Nephron (organoid): ENCODE data around the gene MEI1.

Source experiments
- H3K27ac Mint-ChIP-seq, 3 experiments: 2 replicates each; pipeline ENCODE4 v1.8.0; 2020; ENCODE audit warnings: mixed read lengths in 3 of 3, mild to moderate bottlenecking in 2 of 3, moderate library complexity in 1 of 3
- H3K27me3 Mint-ChIP-seq: 2 replicates; pipeline ENCODE4 v1.8.0; 2021; ENCODE audit warnings: low read depth, mild to moderate bottlenecking, moderate library complexity, mixed read lengths
- H3K36me3 Mint-ChIP-seq: 2 replicates; pipeline ENCODE4 v1.8.0; 2020; ENCODE audit warnings: low read depth, mixed read lengths
- H3K4me1 Mint-ChIP-seq: 2 replicates; pipeline ENCODE4 v1.8.0; 2020; ENCODE audit warnings: mixed read lengths
- H3K4me3 Mint-ChIP-seq, 3 experiments: 2 replicates each; pipeline ENCODE4 v1.8.0; 2020; ENCODE audit warnings: mild to moderate bottlenecking in 3 of 3, mixed read lengths in 3 of 3, moderate library complexity in 2 of 3
- H3K9me3 Mint-ChIP-seq: 2 replicates; pipeline ENCODE4 v1.8.0; 2020; ENCODE audit warnings: mixed read lengths
- TF ChIP-seq, protein P1 (sequence below), 3 experiments: fragments of 200-600 bp; sonication (generic); IDR thresholded peaks; one replicate each; pipeline ENCODE4 v1.5.0; 2021; ENCODE audit warnings: antibody characterized with exemption in 3 of 3; ENCODE audit not compliant: unreplicated experiment in 3 of 3

The MEI1 gene

GRCh38 chr22:41813726-41814410 is 114.6 kb downstream of the MEI1 start:
- Mint-ChIP-seq H3K4me3 (no peak overlapping the region), H3K9me3 (no peaks in the 10 kb centered on the region), H3K36me3 (peaks cover 45% of the 10 kb centered on the region), H3K27me3 (no peaks in the 10 kb centered on the region), H3K27ac (no peak overlapping the region), H3K4me1 (peaks cover 18% of the 10 kb centered on the region)
- TF ChIP-seq, protein P1, sequence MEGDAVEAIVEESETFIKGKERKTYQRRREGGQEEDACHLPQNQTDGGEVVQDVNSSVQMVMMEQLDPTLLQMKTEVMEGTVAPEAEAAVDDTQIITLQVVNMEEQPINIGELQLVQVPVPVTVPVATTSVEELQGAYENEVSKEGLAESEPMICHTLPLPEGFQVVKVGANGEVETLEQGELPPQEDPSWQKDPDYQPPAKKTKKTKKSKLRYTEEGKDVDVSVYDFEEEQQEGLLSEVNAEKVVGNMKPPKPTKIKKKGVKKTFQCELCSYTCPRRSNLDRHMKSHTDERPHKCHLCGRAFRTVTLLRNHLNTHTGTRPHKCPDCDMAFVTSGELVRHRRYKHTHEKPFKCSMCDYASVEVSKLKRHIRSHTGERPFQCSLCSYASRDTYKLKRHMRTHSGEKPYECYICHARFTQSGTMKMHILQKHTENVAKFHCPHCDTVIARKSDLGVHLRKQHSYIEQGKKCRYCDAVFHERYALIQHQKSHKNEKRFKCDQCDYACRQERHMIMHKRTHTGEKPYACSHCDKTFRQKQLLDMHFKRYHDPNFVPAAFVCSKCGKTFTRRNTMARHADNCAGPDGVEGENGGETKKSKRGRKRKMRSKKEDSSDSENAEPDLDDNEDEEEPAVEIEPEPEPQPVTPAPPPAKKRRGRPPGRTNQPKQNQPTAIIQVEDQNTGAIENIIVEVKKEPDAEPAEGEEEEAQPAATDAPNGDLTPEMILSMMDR (IDR thresholded peaks at IDR 0.05; ENCODE audit: unreplicated experiment in 3 of 3), result no peak

- Mint-ChIP-seq H3K27me3 (no peaks in the 10 kb centered on the region), H3K4me3 (peak overlapping the region in 1 of 3 experiments; percentile 64), H3K4me1 (peaks cover 29% of the 10 kb centered on the region), H3K27ac (peak overlapping the region; percentile 85 to 94 (median 86)), H3K36me3 (peaks cover 35% of the 10 kb centered on the region), H3K9me3 (no peaks in the 10 kb centered on the region)
- TF ChIP-seq, protein P1 (IDR thresholded peaks at IDR 0.05; ENCODE audit: unreplicated experiment in 3 of 3), result no peak
Measured at GRCh38 chr22:41815716-41816115, 116.4 kb downstream of the MEI1 start.

DNA sequence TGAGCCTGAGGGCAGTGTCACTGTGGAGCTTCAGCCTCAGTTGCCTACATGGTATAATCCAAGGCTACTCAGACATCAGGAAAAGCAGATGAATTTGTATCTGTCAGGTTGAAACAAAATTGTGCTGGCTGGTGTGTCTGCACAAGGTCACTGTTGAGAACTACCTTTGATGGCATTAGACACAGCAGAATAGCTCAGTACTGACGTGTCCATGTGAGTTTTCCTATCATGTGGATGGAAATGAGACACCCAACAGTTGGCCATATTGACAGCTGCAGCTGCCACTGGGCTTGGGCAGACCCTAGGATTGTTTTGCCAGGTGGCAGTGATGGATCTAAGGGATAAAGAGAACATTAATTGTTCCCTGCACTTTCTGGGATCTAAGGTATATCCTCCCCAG is 116.9 kb downstream of the MEI1 start:
- H3K4me3 Mint-ChIP-seq, result peak overlapping the region in 1 of 3 experiments; percentile 64
- H3K36me3 Mint-ChIP-seq, result peaks cover 31% of the 10 kb centered on the region
- no peaks in the 10 kb centered on the region for H3K9me3 Mint-ChIP-seq
- peak overlapping the region; percentile 85 to 94 (median 86) for H3K27ac Mint-ChIP-seq
- peaks cover 32% of the 10 kb centered on the region for H3K4me1 Mint-ChIP-seq
- no peaks in the 10 kb centered on the region for H3K27me3 Mint-ChIP-seq
- TF ChIP-seq, protein P1 (IDR thresholded peaks at IDR 0.05; ENCODE audit: unreplicated experiment in 3 of 3), result no peak

- H3K27ac Mint-ChIP-seq, result peak overlapping the region; percentile 85 to 94 (median 86)
- no peaks in the 10 kb centered on the region for H3K9me3 Mint-ChIP-seq
- peaks cover 32% of the 10 kb centered on the region for H3K4me1 Mint-ChIP-seq
- H3K27me3 Mint-ChIP-seq, result no peaks in the 10 kb centered on the region
- H3K4me3 Mint-ChIP-seq, result no peak overlapping the region
- H3K36me3 Mint-ChIP-seq, result peaks cover 25% of the 10 kb centered on the region
- TF ChIP-seq, protein P1 (IDR thresholded peaks at IDR 0.05; ENCODE audit: unreplicated experiment in 3 of 3), result no peak
Measured at GRCh38 chr22:41816871-41817270, 117.6 kb downstream of the MEI1 start.

DNA sequence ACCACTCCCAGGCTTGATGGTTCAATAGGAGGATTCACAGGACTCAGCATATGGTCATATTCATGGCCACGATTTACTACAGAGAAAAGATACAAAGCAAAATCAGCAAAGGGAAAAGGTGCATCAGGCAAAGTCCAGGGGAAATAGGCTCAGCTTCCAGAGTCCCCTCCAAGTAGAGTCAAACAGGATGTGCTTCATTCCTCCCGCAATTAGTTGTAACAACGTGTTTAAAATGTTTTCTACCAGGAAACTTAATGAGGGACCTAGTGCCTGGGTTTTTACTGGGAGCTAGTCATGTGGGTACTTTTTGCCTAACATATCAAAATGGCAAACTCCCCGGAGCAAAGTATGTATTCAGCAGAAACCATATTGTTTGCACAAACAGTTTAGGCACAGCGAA is 118.7 kb downstream of the MEI1 start:
- Mint-ChIP-seq H3K4me1 (peaks cover 35% of the 10 kb centered on the region), H3K27me3 (no peaks in the 10 kb centered on the region)

More for the DNA sequence above, 118.7 kb downstream of the MEI1 start:
- Mint-ChIP-seq H3K9me3 (no peaks in the 10 kb centered on the region), H3K27ac (no peak overlapping the region), H3K36me3 (peaks cover 24% of the 10 kb centered on the region), H3K4me3 (no peak overlapping the region)
- TF ChIP-seq, protein P1 (IDR thresholded peaks at IDR 0.05; ENCODE audit: unreplicated experiment in 3 of 3), result no peak
